HepG2 (cell line): ENCODE results near the gene AK9. TPM values are rescaled to one million over a fixed set of nuclear protein-coding genes. Genes with fewer than 3 reads are reported as not detected.

Source experiments
- ARHGAP35 ChIP-seq: sonication (generic); formaldehyde crosslinking; IDR thresholded peaks from 2 replicates; pipeline ENCODE4 v1.9.0; 2022; ENCODE audit warnings: mild to moderate bottlenecking, inconsistent platforms, moderate library complexity, missing genetic modification reagents, borderline replicate concordance
- CREM ChIP-seq, 2 experiments: sonication (generic) in 1 of 2; formaldehyde crosslinking in 1 of 2; IDR thresholded peaks; 2 replicates each; pipeline versions ENCODE4 v1.4.0 to v1.6.1; 2016 to 2020; ENCODE audit warnings: antibody characterized with exemption in 1 of 2, mild to moderate bottlenecking in 1 of 2, missing genetic modification reagents in 1 of 2
- KDM6A ChIP-seq: IDR thresholded peaks from 2 replicates; pipeline ENCODE4 v1.6.1; 2016; ENCODE audit warnings: low read depth
- LBX2 ChIP-seq: sonication (generic); formaldehyde crosslinking; IDR thresholded peaks from 2 replicates; pipeline ENCODE4 v1.5.0; 2020; ENCODE audit warnings: missing genetic modification reagents, mild to moderate bottlenecking, borderline replicate concordance
- PHB2 ChIP-seq: fragments of 450-650 bp; IDR thresholded peaks from 2 replicates; pipeline ENCODE4 v1.6.1; 2018; ENCODE audit not compliant: partially characterized antibody
- SNAPC2 ChIP-seq: sonication (generic); formaldehyde crosslinking; IDR thresholded peaks from 2 replicates; pipeline ENCODE4 v1.8.1; 2022; ENCODE audit warnings: mild to moderate bottlenecking, missing genetic modification reagents
- YEATS4 ChIP-seq: sonication (generic); formaldehyde crosslinking; IDR thresholded peaks from 2 replicates; pipeline ENCODE4 v1.4.0; 2020; ENCODE audit warnings: missing genetic modification reagents, borderline replicate concordance
- ZNF260 ChIP-seq: sonication (generic); formaldehyde crosslinking; IDR thresholded peaks from 2 replicates; pipeline ENCODE4 v1.4.0; 2020; ENCODE audit warnings: missing genetic modification reagents, low read depth, mild to moderate bottlenecking, borderline replicate concordance
- ZNF598 ChIP-seq: sonication (generic); formaldehyde crosslinking; IDR thresholded peaks from 2 replicates; pipeline ENCODE4 v1.5.1; 2020; ENCODE audit warnings: mild to moderate bottlenecking, missing genetic modification reagents, borderline replicate concordance
- ZNF777 ChIP-seq: sonication (generic); formaldehyde crosslinking; IDR thresholded peaks from 2 replicates; pipeline ENCODE4 v1.4.0; 2020; ENCODE audit warnings: missing genetic modification reagents
- ZNF891 ChIP-seq: sonication (generic); formaldehyde crosslinking; IDR thresholded peaks from 2 replicates; pipeline ENCODE4 v1.5.0; 2020; ENCODE audit warnings: mild to moderate bottlenecking, missing genetic modification reagents
- polyA plus RNA-seq, 8 experiments: library from polyadenylated mRNA; depleted of rRNA in 3 of 8; stranded (reverse) in 7 of 8; unstranded in 1 of 8; fragments of >200 nt; fragmentation: Illumina TruSeq in 4 of 8; extraction: Trizol in 4 of 8; gene quantifications; 2 replicates each; pipeline versions ENCODE4 v1.2.1 to v1.2.3, GENCODE V29; 2011 to 2016; ENCODE audit warnings: low read depth in 4 of 8, missing spikeins in 1 of 8, mixed read lengths in 1 of 8; ENCODE audit not compliant: insufficient read depth in 1 of 8
- total RNA-seq, 5 experiments: library from RNA; depleted of rRNA; stranded (reverse); fragments of >200 nt; fragmentation: Illumina TruSeq; extraction: Trizol; gene quantifications; 2 replicates each; pipeline ENCODE4 v1.2.3, GENCODE V29; 2016; ENCODE audit warnings: low read depth in 1 of 5
- TF ChIP-seq, protein P1 (sequence below): sonication (generic); formaldehyde crosslinking; IDR thresholded peaks from 2 replicates; pipeline ENCODE4 v1.5.1; 2020; ENCODE audit warnings: mild to moderate bottlenecking, missing genetic modification reagents, moderate library complexity
- TF ChIP-seq, protein P2 (sequence below): IDR thresholded peaks from 2 replicates; pipeline ENCODE4 v1.6.1; 2016; ENCODE audit warnings: missing genetic modification reagents, missing compliant biosample characterization
- TF ChIP-seq, protein P3 (sequence below): IDR thresholded peaks from 2 replicates; pipeline ENCODE4 v1.4.0; 2020; ENCODE audit warnings: mild to moderate bottlenecking, missing genetic modification reagents
- TF ChIP-seq, protein P4 (sequence below): sonication (generic); formaldehyde crosslinking; IDR thresholded peaks from 2 replicates; pipeline ENCODE4 v1.5.1; 2020; ENCODE audit warnings: missing genetic modification reagents, mild to moderate bottlenecking, borderline replicate concordance

AK9 gene
- total and polyA plus RNA-seq, 2 of the 13 experiments (the other 11 are each of a cell fraction or from before 2014, with no cell fraction given): 3.2 to 4.8 TPM

- TF ChIP-seq, protein P1, sequence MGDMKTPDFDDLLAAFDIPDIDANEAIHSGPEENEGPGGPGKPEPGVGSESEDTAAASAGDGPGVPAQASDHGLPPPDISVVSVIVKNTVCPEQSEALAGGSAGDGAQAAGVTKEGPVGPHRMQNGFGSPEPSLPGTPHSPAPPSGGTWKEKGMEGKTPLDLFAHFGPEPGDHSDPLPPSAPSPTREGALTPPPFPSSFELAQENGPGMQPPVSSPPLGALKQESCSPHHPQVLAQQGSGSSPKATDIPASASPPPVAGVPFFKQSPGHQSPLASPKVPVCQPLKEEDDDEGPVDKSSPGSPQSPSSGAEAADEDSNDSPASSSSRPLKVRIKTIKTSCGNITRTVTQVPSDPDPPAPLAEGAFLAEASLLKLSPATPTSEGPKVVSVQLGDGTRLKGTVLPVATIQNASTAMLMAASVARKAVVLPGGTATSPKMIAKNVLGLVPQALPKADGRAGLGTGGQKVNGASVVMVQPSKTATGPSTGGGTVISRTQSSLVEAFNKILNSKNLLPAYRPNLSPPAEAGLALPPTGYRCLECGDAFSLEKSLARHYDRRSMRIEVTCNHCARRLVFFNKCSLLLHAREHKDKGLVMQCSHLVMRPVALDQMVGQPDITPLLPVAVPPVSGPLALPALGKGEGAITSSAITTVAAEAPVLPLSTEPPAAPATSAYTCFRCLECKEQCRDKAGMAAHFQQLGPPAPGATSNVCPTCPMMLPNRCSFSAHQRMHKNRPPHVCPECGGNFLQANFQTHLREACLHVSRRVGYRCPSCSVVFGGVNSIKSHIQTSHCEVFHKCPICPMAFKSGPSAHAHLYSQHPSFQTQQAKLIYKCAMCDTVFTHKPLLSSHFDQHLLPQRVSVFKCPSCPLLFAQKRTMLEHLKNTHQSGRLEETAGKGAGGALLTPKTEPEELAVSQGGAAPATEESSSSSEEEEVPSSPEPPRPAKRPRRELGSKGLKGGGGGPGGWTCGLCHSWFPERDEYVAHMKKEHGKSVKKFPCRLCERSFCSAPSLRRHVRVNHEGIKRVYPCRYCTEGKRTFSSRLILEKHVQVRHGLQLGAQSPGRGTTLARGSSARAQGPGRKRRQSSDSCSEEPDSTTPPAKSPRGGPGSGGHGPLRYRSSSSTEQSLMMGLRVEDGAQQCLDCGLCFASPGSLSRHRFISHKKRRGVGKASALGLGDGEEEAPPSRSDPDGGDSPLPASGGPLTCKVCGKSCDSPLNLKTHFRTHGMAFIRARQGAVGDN (CRISPR knock-in tag): peak; percentile 80
- TF ChIP-seq, protein P2, sequence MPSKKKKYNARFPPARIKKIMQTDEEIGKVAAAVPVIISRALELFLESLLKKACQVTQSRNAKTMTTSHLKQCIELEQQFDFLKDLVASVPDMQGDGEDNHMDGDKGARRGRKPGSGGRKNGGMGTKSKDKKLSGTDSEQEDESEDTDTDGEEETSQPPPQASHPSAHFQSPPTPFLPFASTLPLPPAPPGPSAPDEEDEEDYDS: peak; percentile 56; the same call in 1 of the 2 replicates
- TF ChIP-seq PHB2 (no peak), CREM (IDR thresholded peaks at IDR 0.05) (peak; percentile 61), CREM (CRISPR knock-in tag; IDR thresholded peaks at IDR 0.05) (no peak), YEATS4 (CRISPR knock-in tag) (peak; percentile 40; the same call in 1 of the 2 replicates), ZNF777 (CRISPR knock-in tag) (peak; percentile 69), KDM6A (CRISPR knock-in tag) (no peak), ZNF260 (CRISPR knock-in tag) (no peak), ARHGAP35 (CRISPR knock-in tag) (no peak), ZNF598 (CRISPR knock-in tag) (no peak; the same call in 1 of the 2 replicates), LBX2 (CRISPR knock-in tag) (no peak), SNAPC2 (CRISPR knock-in tag) (no peak; the same call in 1 of the 2 replicates), ZNF891 (CRISPR knock-in tag) (peak; percentile 25; the same call in 1 of the 2 replicates)
- TF ChIP-seq, protein P3, sequence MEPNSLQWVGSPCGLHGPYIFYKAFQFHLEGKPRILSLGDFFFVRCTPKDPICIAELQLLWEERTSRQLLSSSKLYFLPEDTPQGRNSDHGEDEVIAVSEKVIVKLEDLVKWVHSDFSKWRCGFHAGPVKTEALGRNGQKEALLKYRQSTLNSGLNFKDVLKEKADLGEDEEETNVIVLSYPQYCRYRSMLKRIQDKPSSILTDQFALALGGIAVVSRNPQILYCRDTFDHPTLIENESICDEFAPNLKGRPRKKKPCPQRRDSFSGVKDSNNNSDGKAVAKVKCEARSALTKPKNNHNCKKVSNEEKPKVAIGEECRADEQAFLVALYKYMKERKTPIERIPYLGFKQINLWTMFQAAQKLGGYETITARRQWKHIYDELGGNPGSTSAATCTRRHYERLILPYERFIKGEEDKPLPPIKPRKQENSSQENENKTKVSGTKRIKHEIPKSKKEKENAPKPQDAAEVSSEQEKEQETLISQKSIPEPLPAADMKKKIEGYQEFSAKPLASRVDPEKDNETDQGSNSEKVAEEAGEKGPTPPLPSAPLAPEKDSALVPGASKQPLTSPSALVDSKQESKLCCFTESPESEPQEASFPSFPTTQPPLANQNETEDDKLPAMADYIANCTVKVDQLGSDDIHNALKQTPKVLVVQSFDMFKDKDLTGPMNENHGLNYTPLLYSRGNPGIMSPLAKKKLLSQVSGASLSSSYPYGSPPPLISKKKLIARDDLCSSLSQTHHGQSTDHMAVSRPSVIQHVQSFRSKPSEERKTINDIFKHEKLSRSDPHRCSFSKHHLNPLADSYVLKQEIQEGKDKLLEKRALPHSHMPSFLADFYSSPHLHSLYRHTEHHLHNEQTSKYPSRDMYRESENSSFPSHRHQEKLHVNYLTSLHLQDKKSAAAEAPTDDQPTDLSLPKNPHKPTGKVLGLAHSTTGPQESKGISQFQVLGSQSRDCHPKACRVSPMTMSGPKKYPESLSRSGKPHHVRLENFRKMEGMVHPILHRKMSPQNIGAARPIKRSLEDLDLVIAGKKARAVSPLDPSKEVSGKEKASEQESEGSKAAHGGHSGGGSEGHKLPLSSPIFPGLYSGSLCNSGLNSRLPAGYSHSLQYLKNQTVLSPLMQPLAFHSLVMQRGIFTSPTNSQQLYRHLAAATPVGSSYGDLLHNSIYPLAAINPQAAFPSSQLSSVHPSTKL (CRISPR knock-in tag): 0 out of 2 replicates have a peak, but pooled peaks have one; percentile 8
- TF ChIP-seq, protein P4, sequence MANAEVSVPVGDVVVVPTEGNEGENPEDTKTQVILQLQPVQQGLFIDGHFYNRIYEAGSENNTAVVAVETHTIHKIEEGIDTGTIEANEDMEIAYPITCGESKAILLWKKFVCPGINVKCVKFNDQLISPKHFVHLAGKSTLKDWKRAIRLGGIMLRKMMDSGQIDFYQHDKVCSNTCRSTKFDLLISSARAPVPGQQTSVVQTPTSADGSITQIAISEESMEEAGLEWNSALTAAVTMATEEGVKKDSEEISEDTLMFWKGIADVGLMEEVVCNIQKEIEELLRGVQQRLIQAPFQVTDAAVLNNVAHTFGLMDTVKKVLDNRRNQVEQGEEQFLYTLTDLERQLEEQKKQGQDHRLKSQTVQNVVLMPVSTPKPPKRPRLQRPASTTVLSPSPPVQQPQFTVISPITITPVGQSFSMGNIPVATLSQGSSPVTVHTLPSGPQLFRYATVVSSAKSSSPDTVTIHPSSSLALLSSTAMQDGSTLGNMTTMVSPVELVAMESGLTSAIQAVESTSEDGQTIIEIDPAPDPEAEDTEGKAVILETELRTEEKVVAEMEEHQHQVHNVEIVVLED (CRISPR knock-in tag): peak; percentile 88
Observed at GRCh38 chr6:109690737-109691621, at the start of gene AK9, which contains the start of gene FIG4 (continued).
